PC-9 (cell line): ENCODE results near the gene CNN2. TPM values are rescaled to one million over a fixed set of nuclear protein-coding genes. Genes with fewer than 3 reads are reported as not detected.

ENCODE experiments used
- BruUV-seq: library from RNA; stranded (reverse); fragments of 400-500 nt; replicated peaks from 2 replicates; lab custom pipeline; 2021; lab: Mats Ljungman, UMichigan
- CTCF ChIA-PET: fragments of 300-600 bp; sonication (Branson Sonifier 250); formaldehyde crosslinking; loops from one replicate; lab custom pipeline; 2022; ENCODE audit warnings: antibody characterized with exemption; lab: Charles Lee
- POLR2A ChIA-PET: fragments of 300-600 bp; sonication (Branson Sonifier 250); formaldehyde crosslinking; loops from one replicate; lab custom pipeline; 2022; ENCODE audit warnings: antibody characterized with exemption; ENCODE audit not compliant: unreplicated experiment; lab: Charles Lee
- DNase-seq, 2 experiments: peaks; one replicate each; pipeline versions ENCODE4 v3.0.0 to v3.0.0-alpha.2; 2015 to 2022; ENCODE audit warnings: mixed read lengths in 1 of 2
- H2AFZ ChIP-seq: fragments of 200-600 bp; sonication (generic); 2 replicates; pipeline ENCODE4 v1.8.1; 2017; ENCODE audit warnings: antibody characterized with exemption
- H3F3A ChIP-seq: fragments of 200-600 bp; sonication (generic); 2 replicates; pipeline ENCODE4 v1.8.1; 2017; ENCODE audit warnings: antibody characterized with exemption, mild to moderate bottlenecking, low read depth; ENCODE audit not compliant: insufficient read depth
- H3K27ac ChIP-seq: fragments of 200-600 bp; sonication (generic); 2 replicates; pipeline ENCODE4 v1.6.1; 2016; ENCODE audit warnings: mixed run types
- H3K27me3 ChIP-seq: fragments of 200-600 bp; sonication (generic); 2 replicates; pipeline ENCODE4 v1.6.1; 2016; ENCODE audit warnings: low read depth, mixed run types; ENCODE audit not compliant: insufficient read depth
- H3K36me3 ChIP-seq: fragments of 200-600 bp; sonication (generic); 2 replicates; pipeline ENCODE4 v1.6.1; 2016; ENCODE audit warnings: low read depth, mixed run types
- H3K4me1 ChIP-seq: fragments of 200-600 bp; sonication (generic); replicated peaks from 2 replicates; pipeline ENCODE4 v1.6.1; 2016; ENCODE audit warnings: mixed run types; ENCODE audit not compliant: insufficient read depth
- H3K4me2 ChIP-seq: fragments of 200-600 bp; sonication (generic); 2 replicates; pipeline ENCODE4 v1.6.1; 2017; ENCODE audit warnings: mixed run types
- H3K4me3 ChIP-seq: fragments of 200-600 bp; sonication (generic); 2 replicates; pipeline ENCODE4 v1.6.1; 2016; ENCODE audit warnings: mixed run types
- H3K79me2 ChIP-seq: fragments of 200-600 bp; sonication (generic); 2 replicates; pipeline ENCODE4 v1.6.1; 2017; ENCODE audit warnings: low read depth, mixed run types
- H3K9me2 ChIP-seq: fragments of 200-600 bp; sonication (generic); 2 replicates; pipeline ENCODE4 v1.8.1; 2017; ENCODE audit warnings: mild to moderate bottlenecking; ENCODE audit not compliant: insufficient read depth
- H3K9me3 ChIP-seq: fragments of 200-600 bp; sonication (generic); 2 replicates; pipeline ENCODE4 v1.8.1; 2016; ENCODE audit warnings: low read depth; ENCODE audit not compliant: insufficient read depth
- H4K20me1 ChIP-seq: fragments of 200-600 bp; sonication (generic); 2 replicates; pipeline ENCODE4 v1.8.1; 2017; ENCODE audit not compliant: insufficient read depth
- CTCF ChIP-seq: fragments of 200-600 bp; sonication (generic); conservative IDR thresholded peaks from 2 replicates; pipeline ENCODE4 v1.6.1; 2017; ENCODE audit warnings: mixed run types, antibody characterized with exemption, mild to moderate bottlenecking, moderate library complexity
- EZH2 ChIP-seq: fragments of 200-600 bp; sonication (generic); IDR thresholded peaks from 2 replicates; pipeline ENCODE4 v1.8.0; 2017; ENCODE audit warnings: antibody characterized with exemption, low read depth
- intact Hi-C: fragments of 100-400 bp; cut with micrococcal nuclease; formaldehyde crosslinking; loops from one replicate; pipeline ENCODE4 v1.10.0; 2022; ENCODE audit not compliant: unreplicated experiment
- total RNA-seq: library from RNA; stranded (reverse); gene quantifications from 2 replicates; pipeline ENCODE4 v1.2.3, GENCODE V29; 2021

CNN2 gene
- total RNA-seq, 1 experiment from 2014 or later = 206 TPM

GRCh38 chr19:995051-995827 lies 31.2 kb upstream of the CNN2 start:
- CTCF ChIA-PET = interaction anchor here (0.6 kb wide), 1 partner anchor 55 kb away, joined by 4 read pairs; no protein-coding TSS in a partner anchor
- intact Hi-C loops = no loop called here

GRCh38 chr19:996051-996838 lies 30.2 kb upstream of the CNN2 start:
- peak overlapping the region; percentile 76 for H3K4me2 ChIP-seq
- peak in 1 of 2 experiments; percentile 45 for DNase-seq

More at GRCh38 chr19:995051-995827, 31.2 kb upstream of the CNN2 start:
- Histone ChIP-seq H3K27ac (no peak overlapping the region), H3K79me2 (no peaks in the 10 kb centered on the region), H3K4me2 (peak overlapping the region; percentile 76), H3K4me1 (peaks cover 28% of the 10 kb centered on the region), H3K27me3 (peaks cover 23% of the 10 kb centered on the region), H3K36me3 (no peaks in the 10 kb centered on the region), H3K9me2 (no peaks in the 10 kb centered on the region), H4K20me1 (peaks cover 36% of the 10 kb centered on the region), H3K9me3 (no peaks in the 10 kb centered on the region), H3F3A (peaks cover 59% of the 10 kb centered on the region; the same call in 1 of the 2 replicates), H2AFZ (no peak overlapping the region), H3K4me3 (no peak overlapping the region)
- no TSS peak for BruUV-seq
- DNase-seq = peak; percentile 75 to 98
- POLR2A ChIA-PET = interaction anchor here (0.6 kb wide), 1 partner anchor 202 kb away, joined by 4 read pairs; no protein-coding TSS in a partner anchor
- TF ChIP-seq EZH2 (no peak), CTCF (no peak)

More at GRCh38 chr19:996051-996838, 30.2 kb upstream of the CNN2 start:
- Histone ChIP-seq H3K27me3 (peaks cover 29% of the 10 kb centered on the region), H3K4me3 (peak overlapping the region; percentile 37; the same call in 1 of the 2 replicates), H3K9me3 (no peaks in the 10 kb centered on the region), H3K27ac (no peak overlapping the region), H3K36me3 (no peaks in the 10 kb centered on the region), H2AFZ (no peak overlapping the region), H3K4me1 (peaks cover 28% of the 10 kb centered on the region), H3K9me2 (no peaks in the 10 kb centered on the region), H3F3A (peaks cover 50% of the 10 kb centered on the region; the same call in 1 of the 2 replicates), H3K79me2 (no peaks in the 10 kb centered on the region), H4K20me1 (peaks cover 36% of the 10 kb centered on the region)
- TF ChIP-seq CTCF (no peak), EZH2 (no peak)
- CTCF ChIA-PET = no interaction called here
- BruUV-seq = TSS peak; percentile 28
- intact Hi-C loops = no loop called here
- POLR2A ChIA-PET = interaction anchor here (0.6 kb wide), 1 partner anchor 22 kb away, joined by 6 read pairs; no protein-coding TSS in a partner anchor
